Activated CD4-positive, alpha-beta T cell treated with anti-CD3 and anti-CD28 coated beads for 24 hours (primary cell): Measurements from ENCODE around the gene AUH.

Source experiments
- DNase-seq, 2 donors: peaks; one replicate each; pipeline ENCODE4 v3.0.0-alpha.2; 2020; ENCODE audit warnings: low read depth in 2 of 2

The AUH gene

GRCh38 chr9:91166796-91167366, 194.8 kb downstream of the AUH start:
- no peak for DNase-seq

DNA sequence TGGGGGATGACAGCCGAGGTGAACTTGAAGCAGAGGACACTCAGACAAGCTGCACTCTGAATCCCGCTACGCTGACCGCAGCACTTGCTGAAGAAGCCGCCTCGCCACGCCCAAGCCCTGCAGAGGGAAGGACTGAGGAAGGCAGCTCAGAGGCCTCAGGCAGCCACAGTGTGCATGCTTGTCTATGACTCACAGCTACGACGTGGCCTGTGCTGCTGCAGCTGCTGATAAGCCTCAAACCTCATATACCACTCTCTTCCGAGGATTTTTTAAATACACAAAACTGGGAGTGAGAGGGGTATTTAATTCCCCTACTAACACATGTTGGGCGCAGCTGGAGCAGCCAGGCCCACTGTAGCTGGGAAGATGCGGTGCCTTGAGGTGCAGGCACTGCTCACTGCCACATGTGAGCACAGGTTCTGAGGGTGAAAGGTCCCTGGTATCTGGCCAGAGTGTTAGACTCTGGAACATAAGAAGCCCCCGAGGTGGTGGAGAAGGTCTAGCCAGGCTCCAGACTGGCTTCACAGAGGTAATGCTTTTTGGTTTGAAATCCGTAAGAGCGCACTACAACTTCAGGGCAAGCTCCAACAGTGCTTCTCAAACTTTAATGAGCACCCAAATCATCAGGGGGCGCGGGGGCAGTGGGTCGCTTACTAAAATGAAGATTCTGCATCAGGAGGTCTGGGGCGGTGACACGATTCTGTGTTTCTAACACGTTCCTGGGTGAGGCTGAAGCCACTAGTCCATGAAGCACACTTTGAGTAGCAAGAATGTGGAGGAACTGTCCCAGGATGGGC, 196.8 kb downstream of the AUH start:
- DNase-seq, result peak; percentile 40 to 52
